NCI-H1092 treated with DMSO at 0.1 percent for 48 hours (cell line): ENCODE results near the gene MYO1C.
A peak's percentile ranks its signal among the peaks of the same experiment; 100 is the strongest.
"Not testable (repeated sequence)": the region's sequence is repeated elsewhere in the genome, so short reads cannot be mapped to it uniquely, and the experiment has no call there.

ENCODE experiments used
- DNase-seq: peaks from one replicate; lab custom pipeline; 2025; lab: John Stamatoyannopoulos, UW

The MYO1C gene, protein sequence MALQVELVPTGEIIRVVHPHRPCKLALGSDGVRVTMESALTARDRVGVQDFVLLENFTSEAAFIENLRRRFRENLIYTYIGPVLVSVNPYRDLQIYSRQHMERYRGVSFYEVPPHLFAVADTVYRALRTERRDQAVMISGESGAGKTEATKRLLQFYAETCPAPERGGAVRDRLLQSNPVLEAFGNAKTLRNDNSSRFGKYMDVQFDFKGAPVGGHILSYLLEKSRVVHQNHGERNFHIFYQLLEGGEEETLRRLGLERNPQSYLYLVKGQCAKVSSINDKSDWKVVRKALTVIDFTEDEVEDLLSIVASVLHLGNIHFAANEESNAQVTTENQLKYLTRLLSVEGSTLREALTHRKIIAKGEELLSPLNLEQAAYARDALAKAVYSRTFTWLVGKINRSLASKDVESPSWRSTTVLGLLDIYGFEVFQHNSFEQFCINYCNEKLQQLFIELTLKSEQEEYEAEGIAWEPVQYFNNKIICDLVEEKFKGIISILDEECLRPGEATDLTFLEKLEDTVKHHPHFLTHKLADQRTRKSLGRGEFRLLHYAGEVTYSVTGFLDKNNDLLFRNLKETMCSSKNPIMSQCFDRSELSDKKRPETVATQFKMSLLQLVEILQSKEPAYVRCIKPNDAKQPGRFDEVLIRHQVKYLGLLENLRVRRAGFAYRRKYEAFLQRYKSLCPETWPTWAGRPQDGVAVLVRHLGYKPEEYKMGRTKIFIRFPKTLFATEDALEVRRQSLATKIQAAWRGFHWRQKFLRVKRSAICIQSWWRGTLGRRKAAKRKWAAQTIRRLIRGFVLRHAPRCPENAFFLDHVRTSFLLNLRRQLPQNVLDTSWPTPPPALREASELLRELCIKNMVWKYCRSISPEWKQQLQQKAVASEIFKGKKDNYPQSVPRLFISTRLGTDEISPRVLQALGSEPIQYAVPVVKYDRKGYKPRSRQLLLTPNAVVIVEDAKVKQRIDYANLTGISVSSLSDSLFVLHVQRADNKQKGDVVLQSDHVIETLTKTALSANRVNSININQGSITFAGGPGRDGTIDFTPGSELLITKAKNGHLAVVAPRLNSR

DNA sequence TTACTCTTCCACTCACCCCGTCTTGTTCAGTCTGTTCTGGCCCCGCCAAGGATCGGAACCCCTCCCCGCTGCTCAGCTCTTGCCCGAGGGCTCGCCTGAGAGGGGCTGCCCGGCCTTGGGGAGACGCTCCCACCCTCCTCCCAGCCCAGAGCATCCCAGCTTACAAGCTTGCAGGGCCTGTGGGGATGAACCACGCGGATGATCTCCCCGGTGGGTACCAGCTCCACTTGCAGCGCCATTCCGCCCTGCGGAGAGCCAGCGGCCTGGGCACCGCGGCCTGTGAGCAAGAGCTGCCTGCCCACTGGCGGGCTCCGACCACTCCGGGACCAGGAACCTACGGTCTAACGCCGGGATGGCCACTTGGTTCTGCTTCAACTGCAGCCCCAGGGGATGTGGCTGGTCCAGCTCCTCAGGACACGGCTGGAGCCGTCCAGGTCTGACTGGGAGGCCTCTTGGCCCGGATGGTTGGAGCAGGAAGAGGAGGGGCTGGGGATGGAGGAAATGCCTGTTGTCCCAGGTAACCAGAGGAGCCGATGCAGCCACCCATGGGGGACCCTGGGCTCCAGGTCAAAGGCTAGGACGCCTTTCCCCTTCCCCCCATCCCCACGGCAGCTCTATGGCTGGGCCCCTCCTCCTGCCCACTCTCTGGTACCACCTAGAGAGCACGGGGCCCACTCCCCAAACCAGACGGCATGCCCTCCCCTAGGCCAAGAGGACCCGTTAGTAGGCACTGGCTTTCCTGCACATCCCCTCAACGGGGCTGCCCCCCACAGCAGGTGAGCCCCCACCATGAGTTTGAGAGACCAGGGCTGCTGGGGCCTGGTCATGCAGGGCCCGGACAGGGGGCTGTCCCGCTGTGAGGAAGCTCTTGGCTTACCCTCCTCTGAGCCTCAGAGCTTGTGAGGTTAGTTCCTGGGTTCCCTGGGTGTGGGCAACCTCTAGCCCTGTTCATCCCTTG, at the start of gene MYO1C:
TSS of gene MYO1C (minus strand) at position 438 of the 958 bp plus-strand sequence. CDS start at position 239, 199 bp downstream.
- no peak for DNase-seq

GRCh38 chr17:1541367-1541904, 49.0 kb upstream of the MYO1C start:
- no peak for DNase-seq

DNA sequence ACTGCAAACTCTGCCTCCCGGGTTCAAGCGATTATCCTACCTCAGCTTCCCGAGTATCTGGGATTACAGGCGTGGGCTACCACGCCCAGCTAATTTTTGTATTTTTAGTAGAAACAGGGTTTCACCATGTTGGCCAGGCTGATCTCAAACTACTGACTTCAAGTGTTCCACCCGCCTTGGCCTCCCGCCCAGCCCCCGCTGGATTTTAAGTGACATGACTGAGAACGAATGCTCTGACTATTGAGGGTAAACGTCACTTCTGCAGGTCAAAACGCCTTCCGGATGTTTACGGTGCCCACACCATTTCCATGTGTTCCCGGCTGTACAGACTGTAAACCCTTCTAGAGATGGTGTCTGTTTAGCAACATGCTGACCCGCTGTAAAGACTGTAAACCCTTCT, 47.3 kb upstream of the MYO1C start:
- DNase-seq: no peak

DNA sequence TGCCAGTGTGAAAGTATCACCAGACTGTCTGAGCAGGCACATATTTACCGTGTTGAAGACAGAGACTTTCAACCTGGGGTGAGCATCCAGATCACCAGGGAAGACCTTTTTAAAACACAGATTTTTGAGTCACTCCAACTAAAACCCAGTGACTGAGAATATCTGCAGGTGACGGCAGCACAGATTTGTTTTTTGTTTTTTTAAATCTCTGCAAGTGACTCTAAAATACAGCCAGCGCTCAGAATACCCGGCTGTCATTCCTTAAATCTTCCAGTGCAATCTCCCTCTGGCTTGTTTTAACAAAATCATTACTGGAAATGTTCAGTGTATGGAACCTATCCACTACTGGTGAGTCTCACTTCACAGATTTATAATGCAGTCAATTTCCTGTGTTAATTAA, 43.3 kb upstream of the MYO1C start:
- no peak for DNase-seq

DNA sequence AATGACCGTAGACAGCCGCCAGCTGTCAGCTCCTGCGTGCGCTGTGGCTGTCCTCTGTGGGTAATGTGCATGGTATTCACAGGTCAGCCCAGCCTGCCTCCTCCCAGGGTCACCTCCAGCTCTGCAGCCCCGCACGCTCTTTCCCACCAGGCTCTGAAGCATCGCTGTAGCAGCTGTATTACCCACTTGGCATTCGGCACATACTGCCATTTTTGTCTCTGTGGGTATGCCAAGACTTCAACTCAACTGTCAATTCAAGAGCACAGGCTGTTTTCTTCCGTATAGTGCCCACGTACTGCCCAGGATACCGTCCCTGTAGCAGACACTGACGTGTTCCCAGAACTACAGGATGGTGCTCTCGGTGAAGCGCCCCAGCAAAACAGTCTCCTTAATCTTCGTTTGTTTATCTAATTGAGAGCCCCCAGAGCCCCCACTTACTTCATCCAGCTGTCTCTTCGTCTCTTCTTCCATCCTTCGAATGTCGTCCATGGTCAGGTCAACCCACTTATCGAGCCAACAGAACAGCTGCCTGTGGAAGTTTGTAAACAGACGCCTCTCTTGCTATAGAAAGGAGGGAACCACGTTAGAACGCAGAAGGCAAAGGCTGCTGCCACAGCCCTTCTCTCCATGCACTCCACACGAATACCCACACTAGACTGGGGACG, 41.3 kb upstream of the MYO1C start:
- no peak for DNase-seq

- DNase-seq: no peak
Measured at GRCh38 chr17:1532836-1533602, 40.5 kb upstream of the MYO1C start.

DNA sequence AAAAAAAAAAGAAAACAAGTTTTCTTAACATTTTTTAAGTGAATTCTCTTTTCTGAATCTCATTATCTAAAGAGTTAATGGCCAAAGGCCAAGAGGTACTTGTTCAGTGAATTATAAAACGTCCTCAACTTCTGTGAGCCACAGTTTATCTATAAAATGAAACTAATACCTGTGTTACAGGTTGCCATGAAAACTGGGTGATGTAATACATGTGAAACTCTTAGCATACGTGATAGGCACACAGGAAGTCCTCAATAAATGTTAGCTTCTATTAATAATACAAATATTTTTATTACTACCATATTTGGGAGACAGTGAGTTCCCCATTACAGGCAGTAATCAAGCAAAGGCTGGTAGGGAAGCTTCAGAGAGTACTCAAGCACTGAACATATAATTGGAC, 37.4 kb upstream of the MYO1C start:
- DNase-seq: no peak

GRCh38 chr17:1526876-1527275, 34.4 kb upstream of the MYO1C start:
- not testable (repeated sequence) for DNase-seq

DNA sequence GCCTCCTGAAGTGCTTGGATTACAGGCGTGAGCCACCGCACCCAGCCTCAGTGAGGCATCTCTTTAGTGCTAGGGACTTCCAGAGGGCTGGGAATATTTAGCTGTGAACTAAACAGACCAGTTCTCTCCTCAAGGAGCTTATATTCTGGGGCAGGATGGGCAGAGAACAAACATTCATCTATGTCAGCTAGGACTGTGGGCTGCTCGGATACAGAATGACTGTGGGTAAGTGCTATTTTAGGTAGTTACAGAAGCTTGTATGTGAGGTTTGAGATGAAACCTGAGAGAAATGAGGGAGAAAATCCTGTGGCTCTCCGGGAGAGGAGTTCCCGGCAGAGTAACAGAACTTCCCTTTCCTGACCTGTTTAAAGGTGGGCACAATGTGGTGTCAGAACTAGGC, 30.1 kb upstream of the MYO1C start:
- DNase-seq: no peak

DNA sequence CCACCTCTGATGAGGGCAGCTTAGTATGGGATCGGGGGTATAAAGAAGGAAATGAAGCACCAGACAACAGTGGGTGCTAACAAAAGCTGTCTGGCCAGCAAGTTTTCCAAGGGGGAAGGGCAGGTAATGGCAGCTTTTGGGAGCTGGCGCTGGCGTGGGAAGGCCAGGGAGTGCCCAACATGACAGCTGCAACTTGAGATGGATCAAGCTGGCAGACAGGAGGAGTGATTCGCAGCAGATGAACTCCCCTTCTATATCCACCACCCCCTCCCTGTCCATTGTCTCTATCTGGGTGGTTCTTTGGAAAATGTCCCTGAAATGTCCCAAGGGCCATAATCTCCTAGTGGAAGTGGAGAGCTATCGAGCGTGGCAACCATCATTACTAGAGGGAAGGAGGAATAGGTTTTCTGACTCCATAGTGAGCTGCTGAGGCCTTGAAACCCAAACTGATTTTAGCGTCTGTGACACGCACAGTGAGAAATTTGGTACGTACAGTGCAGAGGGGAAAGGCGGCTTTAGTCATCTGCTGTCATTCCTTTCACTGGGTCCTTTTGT, 28.7 kb upstream of the MYO1C start:
- peak; percentile 5 for DNase-seq

DNA sequence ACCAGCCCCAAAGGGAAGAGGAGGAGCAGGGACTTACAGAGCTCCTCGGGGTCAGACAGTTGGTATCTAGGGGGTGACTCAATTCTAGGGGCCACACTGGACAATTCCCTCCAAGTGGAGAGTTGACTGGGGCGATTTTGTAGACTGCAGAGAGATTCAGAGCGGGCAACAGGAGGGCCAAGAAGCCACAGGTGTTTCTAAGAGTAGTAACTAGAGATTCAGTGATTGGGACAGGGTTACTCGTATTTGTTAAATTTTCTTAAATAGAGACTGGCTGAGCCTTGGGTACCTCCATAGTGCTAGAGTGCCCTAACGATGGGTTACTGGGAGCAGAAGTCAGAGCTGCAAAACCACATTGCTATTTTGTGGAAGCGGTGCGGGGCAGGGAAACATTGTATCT, 27.2 kb upstream of the MYO1C start:
- no peak for DNase-seq

DNA sequence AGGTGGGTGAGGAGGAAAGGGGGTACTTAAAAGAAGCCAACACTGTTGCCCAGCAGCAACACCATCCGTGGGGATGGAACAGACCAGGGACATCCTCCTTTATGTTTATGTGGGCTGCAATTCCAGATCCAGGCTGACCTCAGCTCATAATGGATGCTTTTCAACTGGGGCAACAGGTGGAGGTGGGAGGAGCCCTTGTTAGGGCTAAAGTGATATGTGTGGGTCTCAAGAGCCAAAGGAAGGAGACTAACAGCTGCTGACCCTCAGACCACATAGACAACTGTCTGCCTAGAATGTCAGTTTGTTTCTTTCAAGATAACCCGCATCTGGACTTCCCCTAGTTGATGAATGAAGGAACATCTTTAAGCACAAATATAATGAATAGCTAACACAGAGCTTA, 25.9 kb upstream of the MYO1C start:
- DNase-seq: no peak

GRCh38 chr17:1516388-1517161, 24.1 kb upstream of the MYO1C start, which contains the start of gene INPP5K:
INPP5K (minus strand) TSS chr17:1516612; CDS start chr17:1516499, 113 bp downstream.
- peak; percentile 92 for DNase-seq

DNA sequence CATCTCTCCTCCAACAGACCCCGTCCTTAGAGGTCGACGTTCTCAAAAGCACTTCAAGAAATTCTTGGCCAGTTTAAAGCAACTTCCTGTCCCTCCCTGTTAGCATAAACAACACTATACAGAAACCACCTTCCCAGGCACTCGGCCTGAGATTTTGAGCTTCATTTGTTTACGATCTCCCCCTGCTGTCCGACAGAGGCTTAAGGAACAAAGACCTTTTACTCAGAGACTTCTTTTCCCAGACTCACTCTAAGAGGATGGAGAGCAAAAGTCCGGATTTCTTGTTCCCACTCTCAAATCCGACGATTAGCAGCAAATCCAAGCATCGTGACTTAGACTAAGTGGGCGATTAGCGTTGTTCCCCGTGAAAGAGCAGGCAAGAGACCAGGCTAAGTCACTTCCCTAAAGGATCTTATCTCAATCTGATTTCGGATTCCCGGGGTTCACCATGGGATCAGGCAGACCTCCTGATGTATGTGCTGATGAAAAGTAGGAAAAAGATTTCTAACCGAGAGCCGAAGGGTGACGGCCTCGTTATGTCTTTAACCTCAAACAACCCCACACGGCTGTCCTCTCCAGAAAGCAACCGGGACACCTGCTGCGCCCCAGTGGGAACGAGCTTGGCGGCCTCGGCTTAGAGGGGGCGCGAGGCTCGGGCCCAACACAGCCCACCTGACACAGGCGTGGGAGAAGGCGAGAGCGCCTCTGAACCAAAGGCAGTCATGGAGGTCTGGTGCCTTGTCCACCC, 23.3 kb upstream of the MYO1C start:
- peak; percentile 24 for DNase-seq

DNA sequence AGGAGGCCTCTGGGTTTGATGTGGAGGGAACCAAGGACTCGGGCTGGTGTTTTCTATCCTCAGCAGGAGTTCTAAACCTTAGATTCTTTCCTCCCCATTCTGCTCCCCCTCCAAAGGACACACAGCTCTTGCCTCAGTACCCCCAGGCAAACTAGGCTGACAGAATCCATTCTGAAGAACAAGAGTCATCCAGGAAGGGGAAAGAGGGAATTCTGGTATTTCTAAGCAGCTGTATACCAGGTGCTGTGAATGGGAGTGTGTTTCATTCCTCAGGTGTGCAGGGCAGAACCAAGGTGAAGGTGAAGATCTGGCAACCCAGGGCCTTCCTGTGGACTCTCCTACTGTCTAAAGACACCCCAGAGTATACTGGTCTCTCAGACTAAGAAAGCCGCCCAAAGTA, 19.9 kb upstream of the MYO1C start:
- no peak for DNase-seq

DNA sequence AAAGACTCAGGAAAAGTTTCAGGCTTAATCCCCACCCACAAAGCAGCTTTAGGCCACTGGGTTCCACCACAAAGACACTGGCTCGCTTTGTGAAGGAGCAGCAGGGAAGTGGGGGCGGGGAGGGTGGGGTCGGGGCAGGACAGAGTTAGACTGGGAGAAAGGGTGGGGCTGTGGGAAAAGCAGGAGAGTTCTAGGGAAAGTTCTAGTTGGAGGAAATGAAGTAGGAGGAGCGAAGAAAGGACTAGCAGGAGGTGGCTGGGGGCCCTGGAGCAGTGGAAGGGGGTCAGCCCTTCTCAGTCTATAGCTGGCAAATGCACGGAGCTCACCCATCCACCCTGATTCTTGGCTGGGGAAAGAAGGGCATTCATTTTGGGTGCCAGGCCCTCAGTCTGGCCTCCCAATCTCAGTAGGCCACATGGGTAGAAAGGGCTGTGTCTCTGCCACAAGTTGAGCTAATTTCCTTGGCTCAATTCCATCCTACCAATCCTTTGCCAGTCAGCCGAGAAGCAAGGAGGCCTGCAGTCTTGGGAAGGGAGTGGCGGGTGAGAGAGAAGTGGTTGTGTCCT, 19.4 kb upstream of the MYO1C start:
- no peak for DNase-seq

DNA sequence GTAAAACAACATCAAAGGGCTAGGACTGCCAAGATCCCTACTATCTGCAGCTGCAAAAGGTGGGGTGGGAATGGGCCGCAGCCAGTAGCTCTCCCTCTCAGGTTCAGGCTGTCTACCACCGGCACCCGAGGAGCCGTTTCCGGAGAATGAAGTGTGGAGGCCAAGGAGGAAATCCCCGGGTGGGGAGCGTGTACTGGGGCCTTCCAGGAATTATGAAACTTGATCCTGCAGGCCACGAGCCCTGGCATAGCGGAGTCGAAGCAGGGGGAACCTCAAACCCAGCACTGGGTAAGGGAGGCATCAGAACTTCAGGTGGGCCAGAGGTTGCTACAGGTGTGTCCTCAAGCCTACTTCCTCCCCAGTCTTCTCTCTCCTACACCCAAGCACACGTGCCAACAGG, 18.8 kb upstream of the MYO1C start:
- DNase-seq: no peak
